ENCODE results near the gene CREB3. TPM values are rescaled to one million over a fixed set of nuclear protein-coding genes. Genes with fewer than 3 reads are reported as not detected.

The CREB3 gene
- total and polyA plus RNA-seq, 9 of the 15 experiments (the other 6 are each of a cell fraction or from before 2014, with no cell fraction given), result 5.7 to 18.3 (median 14.9) TPM

DNA sequence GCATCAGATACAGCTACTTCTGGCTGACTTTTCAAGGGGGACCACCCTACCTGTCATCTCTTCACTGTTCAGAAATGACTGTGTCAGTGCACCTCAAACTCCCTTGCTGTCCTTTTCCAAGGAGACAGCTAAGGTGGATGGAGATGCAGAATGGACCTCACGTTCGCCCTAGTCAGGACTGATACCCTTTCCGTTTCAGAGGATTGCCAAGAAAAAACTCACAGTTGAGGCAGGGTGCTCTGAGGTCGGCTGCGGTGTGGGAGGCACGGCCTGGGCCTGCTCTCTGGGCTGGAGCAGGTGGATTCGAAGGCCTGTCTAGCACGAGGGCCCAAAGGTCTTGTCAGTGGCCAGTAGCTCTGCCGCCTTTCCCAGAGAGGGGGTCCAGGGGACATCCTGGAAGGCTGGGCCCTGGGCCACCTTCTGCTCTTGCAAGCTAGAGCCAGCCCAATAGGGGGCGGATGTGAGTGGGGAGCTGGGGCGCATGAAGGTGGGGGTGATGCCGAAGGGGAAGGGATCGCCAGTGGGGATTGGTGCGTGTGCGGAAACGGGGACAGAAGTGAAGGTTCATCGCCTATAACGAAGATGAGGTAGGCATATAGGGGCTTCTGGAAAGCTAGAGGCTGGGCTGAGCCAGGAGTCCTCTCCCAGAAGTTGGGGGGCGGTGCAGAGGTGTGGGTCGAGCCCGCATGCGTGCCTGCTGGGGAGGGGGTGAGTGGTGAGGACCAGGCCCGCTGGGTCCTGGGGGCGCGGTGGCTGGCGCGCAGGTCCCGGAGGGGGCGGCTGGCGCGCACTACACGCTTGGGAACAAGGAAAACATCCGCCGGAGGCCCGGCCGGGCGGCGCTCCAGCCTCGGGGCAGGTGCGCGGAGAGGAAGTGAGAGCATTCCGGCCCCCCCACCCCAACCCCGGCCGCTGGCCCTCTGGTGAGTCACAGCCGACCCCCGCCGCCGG is 24.1 kb downstream of the CREB3 start (continued):
- TF ChIP-seq MYBL2 (IDR thresholded peaks at IDR 0.05; ENCODE audit: low read depth), result no peak
- no peak for TF ChIP-seq MYBL2 (CRISPR knock-in tag; IDR thresholded peaks at IDR 0.05; ENCODE audit: borderline replicate concordance)
- TF ChIP-seq ZSCAN29 (IDR thresholded peaks at IDR 0.05), result no peak
- TF ChIP-seq, protein P1, sequence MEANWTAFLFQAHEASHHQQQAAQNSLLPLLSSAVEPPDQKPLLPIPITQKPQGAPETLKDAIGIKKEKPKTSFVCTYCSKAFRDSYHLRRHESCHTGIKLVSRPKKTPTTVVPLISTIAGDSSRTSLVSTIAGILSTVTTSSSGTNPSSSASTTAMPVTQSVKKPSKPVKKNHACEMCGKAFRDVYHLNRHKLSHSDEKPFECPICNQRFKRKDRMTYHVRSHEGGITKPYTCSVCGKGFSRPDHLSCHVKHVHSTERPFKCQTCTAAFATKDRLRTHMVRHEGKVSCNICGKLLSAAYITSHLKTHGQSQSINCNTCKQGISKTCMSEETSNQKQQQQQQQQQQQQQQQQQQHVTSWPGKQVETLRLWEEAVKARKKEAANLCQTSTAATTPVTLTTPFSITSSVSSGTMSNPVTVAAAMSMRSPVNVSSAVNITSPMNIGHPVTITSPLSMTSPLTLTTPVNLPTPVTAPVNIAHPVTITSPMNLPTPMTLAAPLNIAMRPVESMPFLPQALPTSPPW (CRISPR knock-in tag; IDR thresholded peaks at IDR 0.05), result peak; percentile 72
- TF ChIP-seq FUS (optimal IDR thresholded peaks at IDR 0.05; ENCODE audit: low read depth, low read length), result no peak
- TF ChIP-seq KDM4B (IDR thresholded peaks at IDR 0.05; ENCODE audit: borderline replicate concordance in 2 of 2, low read depth in 1 of 2), result no peak
- TF ChIP-seq MAFK (IDR thresholded peaks at IDR 0.05; ENCODE audit: low read length), result no peak
- TF ChIP-seq BCOR (IDR thresholded peaks at IDR 0.05), result no peak
- TF ChIP-seq ZBTB17 (CRISPR knock-in tag; IDR thresholded peaks at IDR 0.05), result no peak
- no peak for TF ChIP-seq ZNF445 (CRISPR knock-in tag; IDR thresholded peaks at IDR 0.05; ENCODE audit: low read depth)
- TF ChIP-seq, protein P2, sequence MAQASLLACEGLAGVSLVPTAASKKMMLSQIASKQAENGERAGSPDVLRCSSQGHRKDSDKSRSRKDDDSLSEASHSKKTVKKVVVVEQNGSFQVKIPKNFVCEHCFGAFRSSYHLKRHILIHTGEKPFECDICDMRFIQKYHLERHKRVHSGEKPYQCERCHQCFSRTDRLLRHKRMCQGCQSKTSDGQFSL (CRISPR knock-in tag; IDR thresholded peaks at IDR 0.05), result peak; percentile 48; the same call in 1 of the 2 replicates
- TF ChIP-seq, protein P2 (tag; IDR thresholded peaks at IDR 0.05), result peak in 1 of 2 experiments; percentile 74; a peak in 2 of 4 replicates
- TF ChIP-seq, protein P3, sequence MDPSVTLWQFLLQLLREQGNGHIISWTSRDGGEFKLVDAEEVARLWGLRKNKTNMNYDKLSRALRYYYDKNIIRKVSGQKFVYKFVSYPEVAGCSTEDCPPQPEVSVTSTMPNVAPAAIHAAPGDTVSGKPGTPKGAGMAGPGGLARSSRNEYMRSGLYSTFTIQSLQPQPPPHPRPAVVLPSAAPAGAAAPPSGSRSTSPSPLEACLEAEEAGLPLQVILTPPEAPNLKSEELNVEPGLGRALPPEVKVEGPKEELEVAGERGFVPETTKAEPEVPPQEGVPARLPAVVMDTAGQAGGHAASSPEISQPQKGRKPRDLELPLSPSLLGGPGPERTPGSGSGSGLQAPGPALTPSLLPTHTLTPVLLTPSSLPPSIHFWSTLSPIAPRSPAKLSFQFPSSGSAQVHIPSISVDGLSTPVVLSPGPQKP (CRISPR knock-in tag; IDR thresholded peaks at IDR 0.05), result no peak
- TF ChIP-seq SP1 (CRISPR knock-in tag; IDR thresholded peaks at IDR 0.05), result peak; percentile 49
- no peak for TF ChIP-seq ZNF561 (CRISPR knock-in tag; conservative IDR thresholded peaks at IDR 0.05)
- no peak for TF ChIP-seq RBM14 (IDR thresholded peaks at IDR 0.05; ENCODE audit: borderline replicate concordance, insufficient read depth, low read depth, low read length)
- TF ChIP-seq NR4A1 (CRISPR knock-in tag; IDR thresholded peaks at IDR 0.05), result no peak
- no peak for TF ChIP-seq NR4A1 (tag; IDR thresholded peaks at IDR 0.05)
- peak; percentile 82 for TF ChIP-seq RBFOX2 (IDR thresholded peaks at IDR 0.05; ENCODE audit: low read depth, low read length)
- no peak for TF ChIP-seq KLF13 (tag; IDR thresholded peaks at IDR 0.05; ENCODE audit: borderline replicate concordance, low read depth)
- peak; percentile 30; the same call in 1 of the 2 replicates for TF ChIP-seq MTA1 (IDR thresholded peaks at IDR 0.05; ENCODE audit: borderline replicate concordance)
- 0 out of 4 replicates have a peak, but pooled peaks of 1 of the 2 experiments have one; percentile 35 for TF ChIP-seq ZNF639 (CRISPR knock-in tag; conservative IDR thresholded peaks at IDR 0.05 in 1 of 2, IDR thresholded peaks at IDR 0.05 in 1 of 2)
- no peak for TF ChIP-seq IRF2 (CRISPR knock-in tag; IDR thresholded peaks at IDR 0.05)
